Measurements from ENCODE around the gene ADGRG6. TPM values are rescaled to one million over a fixed set of nuclear protein-coding genes. Genes with fewer than 3 reads are reported as not detected.

The ADGRG6 gene
- total and polyA plus RNA-seq, 9 of the 15 experiments (the other 6 are each of a cell fraction or from before 2014, with no cell fraction given) = under 0.01 to 0.11 (median 0.05) TPM; not detected in 5

- no peak overlapping the region for H3K4me3 ChIP-seq
- no peak overlapping the region for H3K4me2 ChIP-seq (ENCODE audit: insufficient read depth, low read length)
- FAIRE-seq (no peak), DNase-seq (ENCODE audit: extremely low read depth in 1 of 4, low spot score in 3 of 4) (no peak), ATAC-seq (no peak)
- no peaks in the 10 kb centered on the region for H3K4me1 ChIP-seq (replicated peaks in 1 of 2; ENCODE audit: control insufficient read depth in 2 of 2, insufficient read depth in 2 of 2, low read length in 2 of 2)
- no peak overlapping the region for H3K27ac ChIP-seq (ENCODE audit: extremely low read depth, low read depth, low read length)
- intact Hi-C loops (cut with micrococcal nuclease) (no loop called here), in situ Hi-C loops (cut with MboI) (no loop called here)
- no peaks in the 10 kb centered on the region for H4K20me1 ChIP-seq (replicated peaks; ENCODE audit: control insufficient read depth, insufficient read depth, low read length)
- H3K27me3 ChIP-seq (ENCODE audit: control insufficient read depth in 2 of 2, insufficient read depth in 2 of 2, low read length in 2 of 2) = no peaks in the 10 kb centered on the region
- H3K9me3 ChIP-seq (replicated peaks; ENCODE audit: control insufficient read depth, insufficient read depth, low read depth, low read length) = no peaks in the 10 kb centered on the region
- H3K79me2 ChIP-seq (ENCODE audit: control insufficient read depth, insufficient read depth, low read length) = no peaks in the 10 kb centered on the region
- no peak overlapping the region for H2AFZ ChIP-seq (ENCODE audit: low read depth, low read length)
- H3K9me1 ChIP-seq (ENCODE audit: control insufficient read depth, insufficient read depth, low read length) = no peaks in the 10 kb centered on the region
- H3K9ac ChIP-seq (ENCODE audit: insufficient read depth in 1 of 2, low read depth in 2 of 2, low read length in 2 of 2) = no peak overlapping the region
- POLR2A ChIA-PET = no interaction called here
- no TSS peak for BruUV-seq (replicated peaks)
- no peaks in the 10 kb centered on the region for H3K36me3 ChIP-seq (ENCODE audit: control insufficient read depth, insufficient read depth, low read length)
- CTCF ChIA-PET (ENCODE audit: low intra/inter-chr PET ratio) = interaction anchor here (0.7 kb wide), 1 partner anchor 67 kb away, joined by 3 read pairs; no protein-coding TSS in a partner anchor
- 3% methylated on average over 2 of the region's 2 CpGs for WGBS (ENCODE audit: insufficient coverage, low coverage, missing lambda C conversion rate)
- TF ChIP-seq, protein P1, sequence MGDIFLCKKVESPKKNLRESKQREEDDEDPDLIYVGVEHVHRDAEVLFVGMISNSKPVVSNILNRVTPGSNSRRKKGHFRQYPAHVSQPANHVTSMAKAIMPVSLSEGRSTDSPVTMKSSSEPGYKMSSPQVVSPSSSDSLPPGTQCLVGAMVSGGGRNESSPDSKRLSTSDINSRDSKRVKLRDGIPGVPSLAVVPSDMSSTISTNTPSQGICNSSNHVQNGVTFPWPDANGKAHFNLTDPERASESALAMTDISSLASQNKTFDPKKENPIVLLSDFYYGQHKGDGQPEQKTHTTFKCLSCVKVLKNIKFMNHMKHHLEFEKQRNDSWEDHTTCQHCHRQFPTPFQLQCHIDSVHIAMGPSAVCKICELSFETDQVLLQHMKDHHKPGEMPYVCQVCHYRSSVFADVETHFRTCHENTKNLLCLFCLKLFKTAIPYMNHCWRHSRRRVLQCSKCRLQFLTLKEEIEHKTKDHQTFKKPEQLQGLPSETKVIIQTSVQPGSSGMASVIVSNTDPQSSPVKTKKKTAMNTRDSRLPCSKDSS (IDR thresholded peaks at IDR 0.05; ENCODE audit: low read depth, partially characterized antibody) = no peak
- TF ChIP-seq CTBP1 (IDR thresholded peaks at IDR 0.05; ENCODE audit: borderline replicate concordance) (no peak), ZNF274 (IDR thresholded peaks at IDR 0.05; ENCODE audit: borderline replicate concordance, low read depth, low read length) (no peak), HNRNPUL1 (IDR thresholded peaks at IDR 0.05; ENCODE audit: low read length) (no peak), HOXB6 (CRISPR knock-in tag; IDR thresholded peaks at IDR 0.05; ENCODE audit: borderline replicate concordance) (no peak), BACH1 (tag; IDR thresholded peaks at IDR 0.05) (no peak), MTF1 (CRISPR knock-in tag; IDR thresholded peaks at IDR 0.05; ENCODE audit: borderline replicate concordance) (no peak), CHD2 (IDR thresholded peaks at IDR 0.05; ENCODE audit: low read depth, low read length) (no peak), ZC3H4 (CRISPR knock-in tag; IDR thresholded peaks at IDR 0.05; ENCODE audit: borderline replicate concordance) (no peak), ZNF311 (CRISPR knock-in tag; IDR thresholded peaks at IDR 0.05) (no peak), ARHGAP35 (IDR thresholded peaks at IDR 0.05; ENCODE audit: partially characterized antibody) (no peak), THRB (CRISPR knock-in tag; conservative IDR thresholded peaks at IDR 0.05) (no peak)
- TF ChIP-seq, protein P2, sequence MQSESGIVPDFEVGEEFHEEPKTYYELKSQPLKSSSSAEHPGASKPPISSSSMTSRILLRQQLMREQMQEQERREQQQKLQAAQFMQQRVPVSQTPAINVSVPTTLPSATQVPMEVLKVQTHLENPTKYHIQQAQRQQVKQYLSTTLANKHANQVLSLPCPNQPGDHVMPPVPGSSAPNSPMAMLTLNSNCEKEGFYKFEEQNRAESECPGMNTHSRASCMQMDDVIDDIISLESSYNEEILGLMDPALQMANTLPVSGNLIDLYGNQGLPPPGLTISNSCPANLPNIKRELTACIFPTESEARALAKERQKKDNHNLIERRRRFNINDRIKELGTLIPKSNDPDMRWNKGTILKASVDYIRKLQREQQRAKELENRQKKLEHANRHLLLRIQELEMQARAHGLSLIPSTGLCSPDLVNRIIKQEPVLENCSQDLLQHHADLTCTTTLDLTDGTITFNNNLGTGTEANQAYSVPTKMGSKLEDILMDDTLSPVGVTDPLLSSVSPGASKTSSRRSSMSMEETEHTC (IDR thresholded peaks at IDR 0.05) = no peak
- TF ChIP-seq, protein P3, sequence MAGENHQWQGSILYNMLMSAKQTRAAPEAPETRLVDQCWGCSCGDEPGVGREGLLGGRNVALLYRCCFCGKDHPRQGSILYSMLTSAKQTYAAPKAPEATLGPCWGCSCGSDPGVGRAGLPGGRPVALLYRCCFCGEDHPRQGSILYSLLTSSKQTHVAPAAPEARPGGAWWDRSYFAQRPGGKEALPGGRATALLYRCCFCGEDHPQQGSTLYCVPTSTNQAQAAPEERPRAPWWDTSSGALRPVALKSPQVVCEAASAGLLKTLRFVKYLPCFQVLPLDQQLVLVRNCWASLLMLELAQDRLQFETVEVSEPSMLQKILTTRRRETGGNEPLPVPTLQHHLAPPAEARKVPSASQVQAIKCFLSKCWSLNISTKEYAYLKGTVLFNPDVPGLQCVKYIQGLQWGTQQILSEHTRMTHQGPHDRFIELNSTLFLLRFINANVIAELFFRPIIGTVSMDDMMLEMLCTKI (IDR thresholded peaks at IDR 0.05; ENCODE audit: partially characterized antibody) = no peak
- TF ChIP-seq, protein P4, sequence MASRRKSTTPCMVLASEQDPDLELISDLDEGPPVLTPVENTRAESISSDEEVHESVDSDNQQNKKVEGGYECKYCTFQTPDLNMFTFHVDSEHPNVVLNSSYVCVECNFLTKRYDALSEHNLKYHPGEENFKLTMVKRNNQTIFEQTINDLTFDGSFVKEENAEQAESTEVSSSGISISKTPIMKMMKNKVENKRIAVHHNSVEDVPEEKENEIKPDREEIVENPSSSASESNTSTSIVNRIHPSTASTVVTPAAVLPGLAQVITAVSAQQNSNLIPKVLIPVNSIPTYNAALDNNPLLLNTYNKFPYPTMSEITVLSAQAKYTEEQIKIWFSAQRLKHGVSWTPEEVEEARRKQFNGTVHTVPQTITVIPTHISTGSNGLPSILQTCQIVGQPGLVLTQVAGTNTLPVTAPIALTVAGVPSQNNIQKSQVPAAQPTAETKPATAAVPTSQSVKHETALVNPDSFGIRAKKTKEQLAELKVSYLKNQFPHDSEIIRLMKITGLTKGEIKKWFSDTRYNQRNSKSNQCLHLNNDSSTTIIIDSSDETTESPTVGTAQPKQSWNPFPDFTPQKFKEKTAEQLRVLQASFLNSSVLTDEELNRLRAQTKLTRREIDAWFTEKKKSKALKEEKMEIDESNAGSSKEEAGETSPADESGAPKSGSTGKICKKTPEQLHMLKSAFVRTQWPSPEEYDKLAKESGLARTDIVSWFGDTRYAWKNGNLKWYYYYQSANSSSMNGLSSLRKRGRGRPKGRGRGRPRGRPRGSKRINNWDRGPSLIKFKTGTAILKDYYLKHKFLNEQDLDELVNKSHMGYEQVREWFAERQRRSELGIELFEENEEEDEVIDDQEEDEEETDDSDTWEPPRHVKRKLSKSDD (conservative IDR thresholded peaks at IDR 0.05; ENCODE audit: low read length) = no peak
Measured at GRCh38 chr6:142293121-142293520, 8.7 kb upstream of the ADGRG6 start.
